ENCODE measurements around the gene TMEM256.
A peak's percentile ranks its signal among the peaks of the same experiment; 100 is the strongest.

The TMEM256 gene

GRCh38 chr17:7403977-7404736 is at the start of gene TMEM256:
Gene TMEM256 (minus strand): TSS chr17:7404097. CDS start chr17:7404084, 13 bp downstream.
- DNase-seq = peak; percentile 97

GRCh38 chr17:7448461-7448860 is 44.6 kb upstream of the TMEM256 start:
- DNase-seq = no peak

GRCh38 chr17:7445619-7445968 is 41.7 kb upstream of the TMEM256 start:
- DNase-seq = peak; percentile 9

- no peak for DNase-seq
Observed at GRCh38 chr17:7444682-7445618, 41.1 kb upstream of the TMEM256 start, which contains the start of gene CHRNB1. Gene CHRNB1 (plus strand): TSS chr17:7445061. CDS start chr17:7445128, 67 bp downstream.

- no peak for DNase-seq
Observed at GRCh38 chr17:7443499-7444485, 39.9 kb upstream of the TMEM256 start.

- no peak for DNase-seq
Observed at GRCh38 chr17:7442142-7442541, 38.2 kb upstream of the TMEM256 start.

- no peak for DNase-seq
Observed at GRCh38 chr17:7441266-7441665, 37.4 kb upstream of the TMEM256 start.

GRCh38 chr17:7440834-7441195 is 36.9 kb upstream of the TMEM256 start:
- peak; percentile 59 for DNase-seq

- peak; percentile 59 for DNase-seq
Observed at GRCh38 chr17:7440113-7440833, 36.4 kb upstream of the TMEM256 start.

- no peak for DNase-seq
Observed at GRCh38 chr17:7439462-7440112, 35.7 kb upstream of the TMEM256 start, which contains the start of gene FGF11. Gene FGF11 (plus strand): TSS chr17:7439512. CDS start chr17:7439621, 109 bp downstream.

- DNase-seq = no peak
Observed at GRCh38 chr17:7438656-7439460, 35.0 kb upstream of the TMEM256 start.

- peak; percentile 59 for DNase-seq
Observed at GRCh38 chr17:7437950-7438614, 34.2 kb upstream of the TMEM256 start.

GRCh38 chr17:7437369-7437863 is 33.5 kb upstream of the TMEM256 start:
- no peak for DNase-seq

GRCh38 chr17:7436556-7437368 is 32.9 kb upstream of the TMEM256 start:
- peak; percentile 86 for DNase-seq

- peak; percentile 19 for DNase-seq
Observed at GRCh38 chr17:7435676-7436555, 32.0 kb upstream of the TMEM256 start.

- DNase-seq = no peak
Observed at GRCh38 chr17:7432296-7432695, 28.4 kb upstream of the TMEM256 start.

GRCh38 chr17:7431231-7431630 is 27.3 kb upstream of the TMEM256 start:
- DNase-seq = no peak

GRCh38 chr17:7429722-7430121 is 25.8 kb upstream of the TMEM256 start:
- no peak for DNase-seq

All from NCI-H69 (cell line).